Measurements from ENCODE around the gene DENND1A.

DNA sequence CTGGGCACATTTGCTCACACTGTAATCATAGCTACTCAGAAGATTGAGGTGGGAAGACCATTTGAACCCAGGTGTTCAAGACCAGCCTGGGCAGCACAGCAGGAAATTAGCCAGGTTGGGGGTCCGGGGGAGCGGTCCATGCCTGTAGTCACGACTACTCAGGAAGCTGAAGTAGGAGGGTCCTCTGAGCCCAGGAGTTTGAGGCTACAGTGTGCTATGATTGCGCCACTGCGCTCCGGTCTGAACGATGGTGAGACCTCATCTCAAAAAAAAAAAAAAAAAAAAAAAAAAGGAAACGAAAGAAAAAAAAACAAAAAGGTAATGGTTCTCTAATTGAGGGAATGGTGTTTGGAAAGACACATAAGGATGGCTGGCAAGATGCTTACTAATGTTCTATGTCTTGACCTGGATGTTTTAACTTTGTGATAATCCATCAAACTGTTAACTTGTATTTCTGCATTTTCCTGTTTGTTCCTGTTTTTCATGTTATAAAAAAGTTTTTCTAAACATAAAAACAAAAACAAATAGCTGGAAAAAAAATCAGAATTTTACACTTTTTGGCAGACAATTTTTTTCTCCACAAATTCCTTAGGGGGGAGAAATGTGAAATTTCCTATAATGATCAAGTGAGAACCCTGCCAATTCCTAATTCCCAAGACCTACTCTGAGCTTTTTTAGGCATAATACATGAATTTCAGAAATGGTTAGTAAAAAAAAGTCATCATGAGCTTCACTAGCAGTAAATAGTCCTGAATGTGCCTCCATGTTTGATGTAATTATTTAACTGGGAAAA lies 96.9 kb downstream of the DENND1A start:
- TF ChIP-seq EZH2 (IDR thresholded peaks at IDR 0.05): no peak
- no peak for TF ChIP-seq FOXP2 (optimal IDR thresholded peaks at IDR 0.05; ENCODE audit: control extremely low read depth, extremely low read length, insufficient read depth)
- no peak for TF ChIP-seq POLR2AphosphoS5 (IDR thresholded peaks at IDR 0.05; ENCODE audit: borderline replicate concordance, low read depth, low read length)
